Measurements from ENCODE around the gene NKAP. TPM values are rescaled to one million over a fixed set of nuclear protein-coding genes. Genes with fewer than 3 reads are reported as not detected.
"Not testable (repeated sequence)": the region's sequence is repeated elsewhere in the genome, so short reads cannot be mapped to it uniquely, and the experiment has no call there.

The NKAP gene
- total RNA-seq, 1 experiment from 2014 or later: 13.6 TPM

DNA sequence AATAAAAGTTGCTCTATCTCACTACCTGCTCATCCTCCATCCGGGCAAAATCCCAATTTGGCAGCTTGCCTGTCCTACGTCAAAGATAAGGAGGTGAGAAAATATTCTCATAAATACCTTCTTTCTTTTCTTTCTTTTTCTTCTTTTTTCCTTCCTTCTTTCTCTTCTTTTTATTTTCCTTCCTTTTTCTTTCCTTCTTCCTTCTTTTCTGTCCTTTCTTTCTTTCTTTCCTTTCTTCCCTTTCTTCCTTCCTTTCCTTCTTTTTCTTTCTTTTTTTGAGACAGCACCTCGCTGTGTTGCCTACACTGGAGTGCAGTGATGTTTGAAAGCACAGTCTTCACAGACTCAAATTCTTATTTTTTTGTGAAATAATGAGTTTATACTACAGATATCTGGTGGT lies 38.6 kb upstream of the NKAP start:
- CTCF ChIA-PET: interaction anchor here (1.0 to 1.2 kb wide), 2 partner anchors 12 to 27 kb away, joined by 3 read pairs; no protein-coding TSS in a partner anchor
- no peak overlapping the region for H3K4me3 ChIP-seq (ENCODE audit: low read depth in 2 of 2, low read length in 2 of 2)
- POLR2A ChIA-PET: interaction anchor here (0.7 kb wide), 1 partner anchor 633 kb away, joined by 3 read pairs; no protein-coding TSS in a partner anchor
- no peaks in the 10 kb centered on the region for H3K36me3 ChIP-seq (ENCODE audit: control insufficient read depth, insufficient read depth, low read length)
- 0 out of 2 replicates have a peak, but pooled peaks cover 3% of the 10 kb centered on the region for H3K4me1 ChIP-seq (ENCODE audit: control insufficient read depth, insufficient read depth, low read length)
- intact Hi-C loops (cut with micrococcal nuclease; ENCODE audit: unreplicated experiment): no loop called here
- no peak for ATAC-seq
- no peak overlapping the region for H3K27ac ChIP-seq (ENCODE audit: low read length)
- H3K27me3 ChIP-seq (ENCODE audit: control insufficient read depth, insufficient read depth, low read length): peaks cover 4% of the 10 kb centered on the region
- TF ChIP-seq TCF7L2 (IDR thresholded peaks at IDR 0.05; ENCODE audit: low read depth, low read length): no peak
- TF ChIP-seq POLR2AphosphoS5 (IDR thresholded peaks at IDR 0.05; ENCODE audit: low read depth, low read length): no peak
- TF ChIP-seq, protein P1, sequence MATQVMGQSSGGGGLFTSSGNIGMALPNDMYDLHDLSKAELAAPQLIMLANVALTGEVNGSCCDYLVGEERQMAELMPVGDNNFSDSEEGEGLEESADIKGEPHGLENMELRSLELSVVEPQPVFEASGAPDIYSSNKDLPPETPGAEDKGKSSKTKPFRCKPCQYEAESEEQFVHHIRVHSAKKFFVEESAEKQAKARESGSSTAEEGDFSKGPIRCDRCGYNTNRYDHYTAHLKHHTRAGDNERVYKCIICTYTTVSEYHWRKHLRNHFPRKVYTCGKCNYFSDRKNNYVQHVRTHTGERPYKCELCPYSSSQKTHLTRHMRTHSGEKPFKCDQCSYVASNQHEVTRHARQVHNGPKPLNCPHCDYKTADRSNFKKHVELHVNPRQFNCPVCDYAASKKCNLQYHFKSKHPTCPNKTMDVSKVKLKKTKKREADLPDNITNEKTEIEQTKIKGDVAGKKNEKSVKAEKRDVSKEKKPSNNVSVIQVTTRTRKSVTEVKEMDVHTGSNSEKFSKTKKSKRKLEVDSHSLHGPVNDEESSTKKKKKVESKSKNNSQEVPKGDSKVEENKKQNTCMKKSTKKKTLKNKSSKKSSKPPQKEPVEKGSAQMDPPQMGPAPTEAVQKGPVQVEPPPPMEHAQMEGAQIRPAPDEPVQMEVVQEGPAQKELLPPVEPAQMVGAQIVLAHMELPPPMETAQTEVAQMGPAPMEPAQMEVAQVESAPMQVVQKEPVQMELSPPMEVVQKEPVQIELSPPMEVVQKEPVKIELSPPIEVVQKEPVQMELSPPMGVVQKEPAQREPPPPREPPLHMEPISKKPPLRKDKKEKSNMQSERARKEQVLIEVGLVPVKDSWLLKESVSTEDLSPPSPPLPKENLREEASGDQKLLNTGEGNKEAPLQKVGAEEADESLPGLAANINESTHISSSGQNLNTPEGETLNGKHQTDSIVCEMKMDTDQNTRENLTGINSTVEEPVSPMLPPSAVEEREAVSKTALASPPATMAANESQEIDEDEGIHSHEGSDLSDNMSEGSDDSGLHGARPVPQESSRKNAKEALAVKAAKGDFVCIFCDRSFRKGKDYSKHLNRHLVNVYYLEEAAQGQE (IDR thresholded peaks at IDR 0.05; ENCODE audit: insufficient read depth in 1 of 2, low read depth in 2 of 2, low read length in 1 of 2): no peak
- TF ChIP-seq, protein P2, sequence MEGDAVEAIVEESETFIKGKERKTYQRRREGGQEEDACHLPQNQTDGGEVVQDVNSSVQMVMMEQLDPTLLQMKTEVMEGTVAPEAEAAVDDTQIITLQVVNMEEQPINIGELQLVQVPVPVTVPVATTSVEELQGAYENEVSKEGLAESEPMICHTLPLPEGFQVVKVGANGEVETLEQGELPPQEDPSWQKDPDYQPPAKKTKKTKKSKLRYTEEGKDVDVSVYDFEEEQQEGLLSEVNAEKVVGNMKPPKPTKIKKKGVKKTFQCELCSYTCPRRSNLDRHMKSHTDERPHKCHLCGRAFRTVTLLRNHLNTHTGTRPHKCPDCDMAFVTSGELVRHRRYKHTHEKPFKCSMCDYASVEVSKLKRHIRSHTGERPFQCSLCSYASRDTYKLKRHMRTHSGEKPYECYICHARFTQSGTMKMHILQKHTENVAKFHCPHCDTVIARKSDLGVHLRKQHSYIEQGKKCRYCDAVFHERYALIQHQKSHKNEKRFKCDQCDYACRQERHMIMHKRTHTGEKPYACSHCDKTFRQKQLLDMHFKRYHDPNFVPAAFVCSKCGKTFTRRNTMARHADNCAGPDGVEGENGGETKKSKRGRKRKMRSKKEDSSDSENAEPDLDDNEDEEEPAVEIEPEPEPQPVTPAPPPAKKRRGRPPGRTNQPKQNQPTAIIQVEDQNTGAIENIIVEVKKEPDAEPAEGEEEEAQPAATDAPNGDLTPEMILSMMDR (IDR thresholded peaks at IDR 0.05): no peak
- no peak for TF ChIP-seq SIN3A (IDR thresholded peaks at IDR 0.05; ENCODE audit: borderline replicate concordance, insufficient read depth, low read depth, low read length)
- BruUV-seq (replicated peaks): no TSS peak
- DNase-seq (ENCODE audit: low read depth, low spot score): no peak
- H3K9me3 ChIP-seq (ENCODE audit: control insufficient read depth, insufficient read depth, low read depth, low read length): no peaks in the 10 kb centered on the region
- in situ Hi-C loops (cut with HindIII; ENCODE audit: low pct_unique_long_range_greater_than_20kb, low sequenced_read_pairs): no loop called here

DNA sequence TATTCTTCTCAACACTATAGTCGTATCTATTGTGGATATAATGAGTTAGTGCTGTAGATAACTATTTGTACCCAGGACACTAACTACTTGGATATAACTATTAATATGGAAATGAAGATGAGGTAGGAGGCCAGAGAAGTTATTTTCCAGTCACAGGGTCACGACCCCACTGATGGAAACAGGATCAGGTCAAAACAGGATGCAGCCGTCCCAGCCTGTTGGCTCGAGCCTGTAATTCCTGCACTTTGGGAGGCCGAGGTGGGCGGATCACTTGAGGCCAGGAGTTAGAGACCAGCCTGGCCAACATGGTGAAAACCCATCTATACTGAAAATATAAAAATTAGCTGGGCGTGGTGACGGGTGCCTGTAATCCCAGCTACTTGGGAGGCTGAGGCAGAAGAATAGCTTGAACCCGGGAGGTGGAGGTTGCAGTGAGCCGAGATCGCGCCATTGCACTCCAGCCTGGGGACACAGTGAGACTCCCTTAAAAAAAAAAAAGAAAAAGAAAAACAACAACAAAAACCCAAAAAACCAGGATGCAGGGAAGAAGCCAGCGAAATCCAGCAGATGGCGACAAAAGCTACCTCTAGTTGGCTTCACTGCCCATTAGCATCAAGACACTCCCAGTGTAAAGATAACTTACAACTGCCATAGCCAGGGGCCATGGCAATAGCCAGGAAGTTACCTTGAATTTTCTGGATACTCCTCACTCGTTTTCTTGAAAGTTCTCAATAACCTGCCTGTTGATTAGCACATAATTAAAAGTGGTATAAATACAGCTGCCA lies 37.9 kb upstream of the NKAP start:
- peaks cover 4% of the 10 kb centered on the region for H3K27me3 ChIP-seq (ENCODE audit: control insufficient read depth, insufficient read depth, low read length)
- no peaks in the 10 kb centered on the region for H3K36me3 ChIP-seq (ENCODE audit: control insufficient read depth, insufficient read depth, low read length)
- 0 out of 2 replicates have a peak, but pooled peaks cover 3% of the 10 kb centered on the region for H3K4me1 ChIP-seq (ENCODE audit: control insufficient read depth, insufficient read depth, low read length)
- peak; percentile 76; the same call in 1 of the 2 replicates for ATAC-seq
- POLR2A ChIA-PET: interaction anchor here (0.7 kb wide), 1 partner anchor 632 kb away, joined by 3 read pairs; no protein-coding TSS in a partner anchor
- no peak overlapping the region for H3K4me3 ChIP-seq (ENCODE audit: low read depth in 2 of 2, low read length in 2 of 2)
- DNase-seq (ENCODE audit: low read depth, low spot score): peak; percentile 25
- TF ChIP-seq TCF7L2 (IDR thresholded peaks at IDR 0.05; ENCODE audit: low read depth, low read length): no peak
- no peak for TF ChIP-seq POLR2AphosphoS5 (IDR thresholded peaks at IDR 0.05; ENCODE audit: low read depth, low read length)
- no peak for TF ChIP-seq SIN3A (IDR thresholded peaks at IDR 0.05; ENCODE audit: borderline replicate concordance, insufficient read depth, low read depth, low read length)
- TF ChIP-seq, protein P1 (IDR thresholded peaks at IDR 0.05; ENCODE audit: insufficient read depth in 1 of 2, low read depth in 2 of 2, low read length in 1 of 2): no peak
- TF ChIP-seq, protein P2 (IDR thresholded peaks at IDR 0.05): peak; percentile 88
- intact Hi-C loops (cut with micrococcal nuclease; ENCODE audit: unreplicated experiment) (no loop called here), in situ Hi-C loops (cut with HindIII; ENCODE audit: low pct_unique_long_range_greater_than_20kb, low sequenced_read_pairs) (no loop called here)
- H3K27ac ChIP-seq (ENCODE audit: low read length): no peak overlapping the region
- CTCF ChIA-PET: interaction anchor here (0.6 to 1.2 kb wide), 5 partner anchors 9 to 407 kb away, joined by 3 to 6 read pairs (median 3); partner anchors contain the start of gene UBE2A
- no TSS peak for BruUV-seq (replicated peaks)
- H3K9me3 ChIP-seq (ENCODE audit: control insufficient read depth, insufficient read depth, low read depth, low read length): no peaks in the 10 kb centered on the region

DNA sequence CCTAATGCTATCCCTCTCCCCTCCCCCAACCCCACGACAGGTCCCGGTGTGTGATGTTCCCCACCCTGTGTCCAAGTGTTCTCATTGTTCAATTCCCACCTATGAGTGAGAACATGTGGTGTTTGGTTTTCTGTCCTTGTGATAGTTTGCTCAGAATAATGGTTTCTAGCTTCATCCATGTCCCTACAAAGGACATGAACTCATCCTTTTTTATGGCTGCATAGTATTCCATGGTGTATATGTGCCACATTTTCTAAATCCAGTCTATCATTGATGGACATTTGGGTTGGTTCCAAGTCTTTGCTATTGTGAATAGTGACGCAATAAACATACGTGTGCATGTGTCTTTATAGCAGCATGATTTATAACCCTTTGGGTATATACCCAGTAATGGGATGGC lies 33.6 kb upstream of the NKAP start:
- CTCF ChIA-PET; in situ Hi-C loops (cut with HindIII; ENCODE audit: low pct_unique_long_range_greater_than_20kb, low sequenced_read_pairs); intact Hi-C loops (cut with micrococcal nuclease; ENCODE audit: unreplicated experiment); H3K4me3 ChIP-seq (ENCODE audit: low read depth in 2 of 2, low read length in 2 of 2); H3K4me1 ChIP-seq (ENCODE audit: control insufficient read depth, insufficient read depth, low read length); H3K27me3 ChIP-seq (ENCODE audit: control insufficient read depth, insufficient read depth, low read length); DNase-seq (ENCODE audit: low read depth, low spot score); POLR2A ChIA-PET; H3K9me3 ChIP-seq (ENCODE audit: control insufficient read depth, insufficient read depth, low read depth, low read length); ATAC-seq; H3K27ac ChIP-seq (ENCODE audit: low read length); H3K36me3 ChIP-seq (ENCODE audit: control insufficient read depth, insufficient read depth, low read length); BruUV-seq (replicated peaks): not testable (repeated sequence)
